Right ventricle myocardium superior (tissue), 1 donor: ENCODE measurements around the gene MTF1. TPM values are rescaled to one million over a fixed set of nuclear protein-coding genes. Genes with fewer than 3 reads are reported as not detected.
A peak's percentile ranks its signal among the peaks of the same experiment; 100 is the strongest.

Experiments used
- ATAC-seq: fragments of 200-7000 bp; cut with Tn5 transposase; one replicate; pipeline ENCODE4 v1.9.1; 2020; ENCODE audit warnings: mild to moderate bottlenecking; ENCODE audit not compliant: poor library complexity
- DNase-seq: peaks from one replicate; pipeline ENCODE4 v3.0.0-alpha.2; 2020
- intact Hi-C: fragments of 100-400 bp; cut with DNase I; formaldehyde crosslinking; loops from one replicate; pipeline ENCODE4 v1.11.2; 2022
- total RNA-seq: library from RNA; stranded (reverse); fragmentation: NEBNext Ultra II Directional; extraction: Animal tissue kit (Norgen Biotek cat#: 25700); gene quantifications from one replicate; pipeline ENCODE4 v1.2.1, GENCODE V29; 2021
- donor health status: DM: no; HTN: yes; CAD: no; lungs with severe emphysema.

Gene MTF1
- total RNA-seq, 1 donor from 2014 or later: 12.5 TPM

DNA sequence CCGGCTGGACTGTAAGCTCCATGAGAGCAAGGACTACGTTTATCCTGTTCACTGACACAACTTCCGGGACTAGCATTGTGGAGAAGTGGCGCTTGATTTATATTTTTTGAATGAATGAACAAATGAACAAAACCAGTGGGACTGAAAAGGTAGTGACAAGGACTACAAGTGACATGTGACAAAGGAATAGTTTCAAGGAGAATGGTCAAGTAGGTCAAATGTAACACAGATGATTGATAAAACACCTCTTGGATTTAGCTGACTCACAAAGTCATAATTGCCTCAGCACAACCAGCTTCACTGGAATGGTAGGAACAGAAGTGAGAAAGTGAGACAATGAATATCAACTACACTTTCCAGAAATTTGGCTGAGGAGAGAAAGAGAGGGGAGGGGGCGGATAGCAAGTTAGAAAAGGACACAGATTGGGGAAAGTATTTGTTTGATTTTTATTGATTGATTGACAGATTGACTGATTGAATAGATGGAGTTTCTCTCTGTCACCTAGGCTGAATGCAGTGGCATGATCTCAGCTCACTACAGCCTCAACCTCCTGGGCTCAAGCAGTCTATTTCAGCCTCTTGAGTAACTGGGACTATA lies 14.2 kb downstream of the MTF1 start:
- DNase-seq: no peak
- intact Hi-C loops: no loop called here
- ATAC-seq: no peak

DNA sequence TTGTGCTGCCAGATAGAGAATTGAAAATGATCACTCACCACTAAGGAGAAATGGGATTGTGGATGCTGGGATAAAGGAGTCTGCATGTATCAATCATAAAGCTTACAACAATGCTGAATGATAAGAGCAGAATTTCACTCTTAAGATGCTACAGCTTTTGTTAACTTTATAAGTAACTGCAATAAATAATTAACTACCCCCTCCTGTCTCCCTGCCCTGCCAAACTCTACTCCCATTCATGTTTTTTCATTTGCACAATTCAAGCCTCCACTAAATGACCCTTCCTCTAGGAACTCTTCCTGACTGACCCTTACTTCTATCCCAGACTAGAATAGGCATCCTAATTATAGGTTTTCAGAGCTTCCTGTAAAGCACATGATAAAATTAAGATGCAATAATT lies 14.9 kb downstream of the MTF1 start:
- intact Hi-C loops: no loop called here
- ATAC-seq (no peak), DNase-seq (no peak)

DNA sequence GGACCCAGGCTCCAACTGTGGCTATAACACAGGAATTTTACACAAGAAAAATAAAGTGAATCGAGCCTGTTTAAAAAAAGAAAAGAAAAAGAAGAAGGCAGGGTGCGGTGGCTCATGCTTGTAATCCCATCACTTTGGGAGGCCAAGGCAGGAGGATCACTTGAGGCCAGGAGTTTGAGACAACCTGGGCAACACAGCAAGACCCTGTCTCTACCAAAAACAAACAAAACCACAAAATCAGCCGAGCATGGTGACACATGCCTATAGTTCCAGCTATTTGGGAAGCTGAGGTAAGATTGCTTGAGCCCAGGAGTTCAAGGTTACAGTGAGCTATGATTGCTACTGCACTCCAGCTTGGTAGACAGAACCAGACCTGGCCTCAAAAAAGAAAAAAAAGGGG lies 17.7 kb downstream of the MTF1 start:
- DNase-seq: no peak
- intact Hi-C loops: no loop called here
- ATAC-seq: no peak

DNA sequence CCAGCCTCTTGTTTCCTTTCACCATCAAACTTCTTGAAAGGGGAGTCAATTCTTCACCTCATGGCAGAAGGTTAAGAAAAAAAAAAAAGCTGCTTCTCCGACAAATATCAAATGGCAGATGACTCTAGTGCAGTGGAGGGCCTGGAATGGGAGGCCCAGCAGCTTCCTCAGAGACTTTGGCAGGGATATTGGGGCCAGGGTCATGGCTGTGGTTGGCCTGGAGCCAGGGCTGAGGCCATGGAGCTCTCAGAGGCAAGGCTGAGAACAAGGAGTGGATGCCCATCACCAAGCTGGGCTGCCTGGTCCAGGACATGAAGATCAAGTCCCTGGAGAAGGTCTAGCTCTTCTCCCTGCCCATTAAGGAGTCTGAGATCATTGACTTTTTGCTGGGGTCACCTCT lies 18.7 kb downstream of the MTF1 start:
- intact Hi-C loops: no loop called here
- ATAC-seq: no peak
- no peak for DNase-seq

DNA sequence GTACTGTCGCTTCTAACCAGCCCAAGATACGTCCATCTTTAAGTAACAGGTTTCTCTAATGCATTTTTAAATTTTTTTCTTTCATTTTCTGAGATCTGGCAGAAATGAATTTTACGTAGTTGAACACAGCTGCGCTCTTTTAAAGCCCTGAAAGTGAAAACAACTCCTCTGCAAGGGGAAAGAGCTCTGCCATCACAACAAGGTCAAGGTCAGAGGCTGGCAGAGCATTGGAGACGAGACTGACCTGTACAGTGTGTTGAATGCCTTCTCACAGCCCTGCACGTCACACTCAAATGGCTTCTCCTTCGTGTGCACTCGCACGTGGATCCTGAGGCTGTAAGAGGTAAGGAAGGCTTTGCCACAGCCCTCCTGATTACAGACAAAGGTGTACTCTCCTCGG lies 19.7 kb downstream of the MTF1 start:
- DNase-seq (no peak), ATAC-seq (peak; percentile 61)
- intact Hi-C loops: no loop called here

DNA sequence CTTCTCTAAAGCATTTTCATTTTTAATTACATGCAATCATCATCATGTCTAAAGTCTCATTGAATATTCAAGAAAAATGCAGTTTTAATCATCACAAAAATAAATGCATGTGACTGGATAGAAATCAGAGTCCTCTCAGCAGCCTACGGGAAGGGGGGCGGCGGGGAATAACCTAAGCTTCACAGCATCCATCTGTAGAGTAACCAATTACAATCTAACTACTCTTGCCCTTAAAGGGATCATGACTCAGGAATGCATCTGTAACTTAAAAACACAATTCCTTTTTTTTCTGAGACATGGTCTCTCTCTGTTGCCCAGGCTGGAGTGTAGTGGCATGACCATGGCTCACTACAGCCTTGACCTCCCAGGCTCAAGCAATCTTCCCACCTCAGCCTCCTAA lies 22.6 kb downstream of the MTF1 start:
- intact Hi-C loops: no loop called here
- no peak for ATAC-seq

DNA sequence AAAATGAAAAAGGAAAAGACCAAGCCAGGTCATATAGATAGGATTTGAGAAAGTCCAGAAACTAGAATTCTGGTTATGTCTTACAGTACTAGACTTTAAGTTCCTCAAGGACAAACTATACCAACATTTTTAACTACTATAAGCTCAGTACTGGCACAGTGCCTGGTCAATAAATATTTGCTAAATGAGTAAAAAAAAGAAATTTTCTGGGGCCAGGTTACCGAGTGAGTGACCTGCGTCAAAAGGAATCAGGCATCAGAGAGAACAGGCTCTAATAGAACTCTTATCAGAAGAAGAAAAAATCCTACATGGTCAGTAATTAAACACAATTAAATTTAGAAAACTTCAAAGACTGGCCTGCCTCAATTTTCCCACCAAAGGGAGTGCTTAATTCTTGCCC lies 27.6 kb downstream of the MTF1 start:
- DNase-seq (no peak), ATAC-seq (no peak)
- intact Hi-C loops: no loop called here

More for the DNA sequence above, 22.6 kb downstream of the MTF1 start:
- no peak for DNase-seq

DNA sequence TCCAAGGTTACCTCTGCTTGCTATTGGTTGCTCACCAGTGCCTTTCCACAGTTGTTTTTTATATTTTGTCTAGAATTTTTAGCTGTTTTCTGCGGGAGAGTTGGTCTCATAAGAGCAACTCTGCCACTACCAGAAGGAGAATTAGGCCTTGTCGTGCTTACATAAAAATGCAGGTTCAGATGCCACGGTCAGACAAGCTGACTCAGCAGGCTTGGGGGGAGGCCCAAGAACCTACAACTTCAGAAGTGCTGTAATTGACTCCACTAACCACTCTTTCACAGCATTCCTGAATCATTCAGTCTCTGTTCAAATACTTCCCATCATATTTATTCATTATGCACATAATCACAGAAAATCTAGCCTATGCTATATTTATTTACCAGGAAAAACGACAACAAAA lies 28.3 kb downstream of the MTF1 start:
- intact Hi-C loops: no loop called here
- ATAC-seq (no peak), DNase-seq (no peak)

DNA sequence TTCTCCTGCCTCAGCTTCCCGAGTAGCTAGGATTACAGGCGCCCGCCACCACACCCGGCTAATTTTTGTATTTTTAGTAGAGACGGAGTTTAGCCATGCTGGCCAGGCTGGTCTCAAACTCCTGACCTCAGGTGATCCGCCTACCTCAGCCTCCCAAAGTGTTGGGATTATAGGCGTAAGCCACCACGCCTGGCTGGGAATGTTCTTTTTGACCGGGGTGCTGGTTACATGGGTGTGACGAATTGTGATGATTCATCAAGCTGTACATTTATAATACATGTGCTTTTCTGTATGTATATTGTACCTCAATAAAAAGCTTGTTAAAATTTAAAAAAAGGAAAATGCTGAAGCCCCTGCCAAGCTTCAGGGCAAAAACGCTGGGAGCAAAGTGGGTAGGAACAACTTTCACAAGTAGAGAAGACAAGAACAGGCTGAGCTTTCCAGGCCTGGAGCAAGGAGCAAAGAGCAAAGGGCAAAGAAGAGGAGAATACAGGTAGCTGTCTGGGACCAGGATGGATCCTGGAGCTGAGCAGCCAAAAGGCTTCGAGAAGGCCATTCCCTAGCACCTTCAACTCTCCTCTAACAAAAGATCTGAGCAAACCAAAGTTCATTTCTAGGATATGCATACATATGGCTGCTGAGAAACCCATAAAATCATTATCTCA lies 30.9 kb downstream of the MTF1 start:
- intact Hi-C loops: no loop called here
- ATAC-seq (no peak), DNase-seq (no peak)

DNA sequence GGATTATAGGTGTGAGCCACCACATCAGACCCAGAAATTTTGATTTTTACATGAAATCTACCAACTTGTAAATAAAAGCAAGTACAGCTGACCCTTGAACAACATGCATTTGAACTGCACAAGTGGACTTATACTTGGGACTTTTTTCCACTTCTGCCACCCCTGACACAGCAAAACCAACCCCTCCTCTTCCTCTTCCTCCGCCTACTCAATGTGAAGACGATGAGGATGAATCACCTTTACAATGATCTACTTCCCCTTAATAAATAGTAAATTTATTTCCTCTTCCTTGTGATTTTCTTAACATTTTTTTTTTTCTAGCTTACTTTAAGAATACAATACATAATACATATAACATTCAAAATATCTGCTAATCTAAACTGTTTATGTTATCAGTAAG lies 33.9 kb downstream of the MTF1 start:
- DNase-seq: no peak
- ATAC-seq: no peak
- intact Hi-C loops: no loop called here

DNA sequence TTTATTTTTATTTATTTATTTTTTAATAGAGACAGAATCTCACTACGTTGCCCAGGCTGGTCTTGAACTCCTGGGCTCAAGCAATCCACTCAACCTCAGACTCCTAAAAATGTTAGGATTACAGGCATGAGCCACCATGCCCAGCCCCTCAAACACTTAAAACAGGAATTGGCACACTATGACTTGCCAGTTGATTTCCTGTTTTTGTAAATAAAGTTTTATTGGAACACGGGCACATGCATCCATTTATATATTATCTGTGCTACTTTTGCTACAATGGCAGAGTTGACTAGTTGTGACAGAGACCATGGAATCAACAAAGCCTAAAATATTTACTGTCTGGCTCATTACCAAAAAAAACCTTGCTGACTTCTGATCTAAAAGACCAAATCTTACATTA lies 35.4 kb downstream of the MTF1 start:
- intact Hi-C loops: no loop called here

DNA sequence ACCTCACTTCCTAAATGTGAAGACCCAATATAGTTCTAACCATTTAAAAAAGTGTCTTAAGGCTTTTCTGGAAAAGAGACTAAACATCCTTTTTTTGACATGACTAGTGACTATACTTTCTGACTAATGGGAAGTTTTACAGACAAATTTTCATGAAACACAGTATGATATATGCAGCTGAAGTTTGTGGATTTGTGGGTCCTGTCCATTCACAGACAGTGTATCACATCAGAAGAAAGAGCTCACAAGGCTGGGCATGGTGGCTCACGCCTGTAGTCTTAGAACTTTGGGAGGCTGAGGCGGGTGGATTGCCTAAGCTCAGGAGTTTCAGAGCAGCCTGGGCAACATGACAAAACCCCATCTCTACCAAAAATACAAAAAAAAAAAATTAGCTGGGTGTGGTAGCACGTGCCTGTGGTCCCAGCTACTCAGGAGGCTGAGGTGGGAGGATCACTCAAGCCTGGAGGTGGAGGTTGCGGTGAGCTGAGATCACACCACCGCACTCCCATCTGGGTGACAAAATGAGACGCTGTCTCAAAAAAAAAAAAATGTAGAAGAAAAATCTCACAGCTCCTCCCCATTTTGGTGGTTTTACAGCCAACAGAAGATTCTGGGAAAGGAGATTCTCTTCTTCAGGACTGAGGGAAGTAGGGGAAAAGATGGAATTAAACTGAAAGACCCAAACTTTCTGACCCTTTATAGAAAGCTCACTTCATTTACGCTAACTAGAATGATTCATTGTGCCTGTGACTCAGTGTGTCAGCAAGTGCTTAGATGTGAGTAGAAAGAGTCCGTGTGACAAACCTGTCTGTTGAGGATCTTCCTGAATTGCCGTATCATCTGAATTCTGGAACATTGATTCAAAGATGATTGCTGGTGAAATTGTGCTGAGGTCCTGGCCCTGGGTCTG lies 36.2 kb downstream of the MTF1 start:
- intact Hi-C loops: no loop called here
- DNase-seq: no peak
- ATAC-seq: no peak

More for the DNA sequence above, 35.4 kb downstream of the MTF1 start:
- no peak for ATAC-seq
- no peak for DNase-seq

DNA sequence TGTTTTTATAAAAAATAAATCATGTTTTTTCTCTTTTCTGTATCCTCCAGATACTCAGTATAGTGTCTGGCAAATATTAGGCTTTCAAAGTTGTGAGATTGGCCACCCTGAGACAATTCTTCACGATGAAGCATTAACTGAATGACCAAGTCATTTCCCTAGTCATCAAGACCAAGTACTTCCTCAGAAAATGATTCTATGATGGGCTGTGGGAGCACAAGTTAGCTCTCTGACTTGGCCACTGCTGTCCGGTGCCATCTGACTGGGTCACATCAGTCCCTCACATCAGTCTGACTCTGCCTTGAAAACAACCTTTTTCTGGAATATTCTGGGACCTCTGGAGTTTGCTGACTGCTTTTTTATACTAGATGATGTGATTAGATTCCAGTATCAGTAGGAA lies 37.9 kb downstream of the MTF1 start:
- intact Hi-C loops: no loop called here
- ATAC-seq (no peak), DNase-seq (no peak)

DNA sequence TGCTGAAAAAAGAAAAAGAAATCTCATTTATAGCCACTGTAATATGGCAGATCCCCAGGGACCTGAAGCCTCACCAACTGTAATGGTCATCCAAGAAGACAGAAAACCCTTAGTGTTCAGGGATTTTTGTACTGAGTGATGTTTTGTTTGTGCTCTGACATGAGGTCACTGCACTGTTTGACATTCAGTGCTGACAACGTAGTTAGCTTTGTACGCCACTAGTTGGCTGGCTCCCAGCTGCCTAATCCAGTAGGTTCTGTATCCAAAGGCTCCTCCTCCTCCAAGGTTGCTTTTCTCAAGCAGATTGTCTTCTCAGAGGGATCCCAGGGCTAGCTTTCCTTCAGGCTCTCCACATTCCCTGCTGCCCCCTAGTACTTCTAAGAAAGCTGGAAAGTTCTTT lies 41.9 kb downstream of the MTF1 start:
- peak; percentile 54 for DNase-seq
- intact Hi-C loops: no loop called here
- ATAC-seq: peak; percentile 66

DNA sequence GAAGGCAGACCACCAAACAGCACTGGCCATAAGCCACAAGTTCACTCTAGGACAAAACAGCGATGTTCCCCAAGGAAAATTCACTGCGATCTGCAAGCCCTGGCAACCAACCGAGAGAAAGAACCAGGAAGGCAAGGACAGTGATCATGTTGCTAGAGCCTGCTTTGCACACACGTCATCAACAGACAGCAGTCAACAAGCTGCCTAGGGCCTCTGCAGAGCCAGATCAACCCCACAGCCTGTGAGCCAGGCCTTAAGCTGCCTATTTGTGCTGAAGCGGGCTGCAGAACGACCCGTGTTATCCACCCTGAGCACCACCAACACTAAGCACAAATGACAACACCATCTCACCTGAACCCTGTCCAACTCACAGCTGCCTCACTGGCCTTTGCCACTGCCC lies 45.1 kb downstream of the MTF1 start:
- DNase-seq (no peak), ATAC-seq (no peak)
- intact Hi-C loops: no loop called here

DNA sequence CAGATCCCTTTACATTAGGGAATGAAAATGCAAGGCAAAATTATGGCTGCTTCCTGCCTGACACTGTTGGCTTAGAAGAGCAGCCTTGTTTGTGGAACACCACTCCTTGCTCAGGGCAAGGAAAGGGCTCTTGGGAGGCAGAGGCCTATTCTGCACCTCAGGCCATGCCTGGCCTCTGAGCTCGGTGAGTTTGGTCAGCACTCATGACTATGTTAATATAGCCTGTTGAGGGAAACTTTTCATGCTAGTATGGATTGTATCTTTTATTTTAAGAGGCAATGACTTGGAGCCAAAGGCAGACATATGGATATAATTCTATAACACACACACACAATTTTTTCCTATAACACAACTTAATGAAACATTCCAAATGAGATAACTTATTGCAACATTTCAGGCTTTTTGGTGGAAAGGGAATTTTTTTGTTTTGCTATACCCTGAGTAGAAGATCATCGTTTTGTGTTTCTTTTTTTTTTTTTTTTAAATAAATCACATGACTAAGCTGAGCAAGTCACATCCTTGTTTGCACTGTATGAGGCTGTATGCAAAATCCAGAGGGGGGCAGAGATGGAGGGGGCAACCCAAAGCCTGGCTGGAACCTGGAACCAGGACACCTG lies 45.8 kb downstream of the MTF1 start:
- DNase-seq: no peak
- intact Hi-C loops: no loop called here
- ATAC-seq: no peak

DNA sequence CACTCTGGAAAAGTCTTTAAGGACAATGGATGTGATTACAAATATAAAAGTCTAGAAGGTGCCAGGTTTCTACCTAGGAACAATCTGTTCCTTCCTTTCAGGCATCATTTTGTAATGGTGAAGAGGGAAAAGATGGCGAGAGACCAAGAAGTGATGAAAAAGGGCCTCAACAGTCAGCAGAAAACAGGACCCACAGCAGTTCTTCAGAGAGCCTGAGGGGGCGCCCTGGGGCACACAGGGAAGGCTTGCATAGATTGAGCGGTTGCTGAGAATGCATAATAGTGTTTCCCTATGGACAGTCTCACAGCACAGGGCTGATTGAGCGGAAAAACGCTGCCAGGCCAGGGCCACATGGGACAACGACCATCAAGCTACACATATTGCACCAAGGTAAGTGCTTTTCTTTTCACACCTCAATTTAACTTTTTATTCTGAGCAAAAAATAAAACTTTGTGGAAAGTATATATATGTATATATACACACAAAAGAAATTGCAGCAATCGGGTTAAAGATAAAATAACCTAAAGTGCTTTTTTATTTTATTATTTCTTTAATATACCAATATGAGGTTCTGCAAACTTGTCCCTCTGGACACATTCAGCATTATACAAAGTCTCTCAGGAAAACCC lies 48.3 kb downstream of the MTF1 start:
- intact Hi-C loops: no loop called here

DNA sequence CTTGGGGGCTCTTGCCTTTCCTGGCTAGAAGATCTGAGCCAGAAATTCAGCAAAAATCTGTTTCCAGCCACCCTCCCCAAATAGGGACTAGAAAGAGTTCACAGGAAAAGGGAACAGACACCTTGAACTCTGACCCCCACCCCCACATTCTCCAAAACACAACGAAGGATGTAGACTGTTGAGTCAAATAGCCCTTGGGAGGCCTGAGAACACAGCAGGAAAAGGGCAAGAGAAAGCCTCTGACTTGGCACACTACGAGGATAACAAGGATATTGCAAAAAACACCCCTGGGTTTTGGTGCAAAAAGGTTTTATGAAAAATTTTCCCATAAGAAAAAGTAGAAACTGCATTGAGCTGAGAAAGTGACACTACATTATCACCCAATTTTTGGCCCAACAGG lies 49.5 kb downstream of the MTF1 start:
- intact Hi-C loops: loop anchor here (2.0 kb wide), 1 partner anchor 49 kb away; the partner anchor contains the start of gene MTF1
- no peak for DNase-seq
- no peak for ATAC-seq

More for the DNA sequence above, 48.3 kb downstream of the MTF1 start:
- DNase-seq (peak; percentile 81), ATAC-seq (no peak)
